Lower lobe of right lung (tissue), 2 donors: ENCODE data around the gene MUC4. TPM values are rescaled to one million over a fixed set of nuclear protein-coding genes. Genes with fewer than 3 reads are reported as not detected.

Experiments
- ATAC-seq, 2 donors: fragments of 200-7000 bp; cut with Tn5 transposase; one replicate each; pipeline ENCODE4 v1.9.1; 2020 to 2022; ENCODE audit warnings: mild to moderate bottlenecking in 2 of 2, moderate library complexity in 2 of 2
- DNase-seq: peaks from one replicate; pipeline ENCODE4 v3.0.0-alpha.2; 2020
- H3K27ac ChIP-seq: fragments of 200-600 bp; one replicate; pipeline ENCODE4 v1.8.0; 2022
- H3K27me3 ChIP-seq: fragments of 200-600 bp; one replicate; pipeline ENCODE4 v1.8.0; 2022; ENCODE audit warnings: low read depth
- H3K36me3 ChIP-seq: fragments of 200-600 bp; one replicate; pipeline ENCODE4 v1.8.0; 2022; ENCODE audit warnings: mild to moderate bottlenecking
- H3K4me1 ChIP-seq: fragments of 200-600 bp; one replicate; pipeline ENCODE4 v1.8.0; 2022
- H3K4me3 ChIP-seq: fragments of 200-600 bp; one replicate; pipeline ENCODE4 v1.8.0; 2022; ENCODE audit warnings: mild to moderate bottlenecking
- H3K9me3 ChIP-seq: fragments of 200-600 bp; one replicate; pipeline ENCODE4 v1.8.0; 2022
- intact Hi-C: fragments of 100-400 bp; cut with DNase I; formaldehyde crosslinking; loops from one replicate; pipeline ENCODE4 v1.11.0; 2022
- total RNA-seq: library from RNA; stranded (reverse); fragmentation: NEBNext Ultra II Directional; extraction: Animal tissue kit (Norgen Biotek cat#: 25700); gene quantifications from one replicate; pipeline ENCODE4 v1.2.1, GENCODE V29; 2021
- TF ChIP-seq, protein P1 (sequence below): fragments of 200-600 bp; IDR thresholded peaks from one replicate; pipeline ENCODE4 v1.8.0; 2022; ENCODE audit warnings: antibody characterized with exemption, mild to moderate bottlenecking
- donor health status: DM: no; HTN: yes; CAD: no; lungs with severe emphysema.

Gene MUC4
- total RNA-seq, 1 donor from 2014 or later: 7.9 TPM

- TF ChIP-seq, protein P1, sequence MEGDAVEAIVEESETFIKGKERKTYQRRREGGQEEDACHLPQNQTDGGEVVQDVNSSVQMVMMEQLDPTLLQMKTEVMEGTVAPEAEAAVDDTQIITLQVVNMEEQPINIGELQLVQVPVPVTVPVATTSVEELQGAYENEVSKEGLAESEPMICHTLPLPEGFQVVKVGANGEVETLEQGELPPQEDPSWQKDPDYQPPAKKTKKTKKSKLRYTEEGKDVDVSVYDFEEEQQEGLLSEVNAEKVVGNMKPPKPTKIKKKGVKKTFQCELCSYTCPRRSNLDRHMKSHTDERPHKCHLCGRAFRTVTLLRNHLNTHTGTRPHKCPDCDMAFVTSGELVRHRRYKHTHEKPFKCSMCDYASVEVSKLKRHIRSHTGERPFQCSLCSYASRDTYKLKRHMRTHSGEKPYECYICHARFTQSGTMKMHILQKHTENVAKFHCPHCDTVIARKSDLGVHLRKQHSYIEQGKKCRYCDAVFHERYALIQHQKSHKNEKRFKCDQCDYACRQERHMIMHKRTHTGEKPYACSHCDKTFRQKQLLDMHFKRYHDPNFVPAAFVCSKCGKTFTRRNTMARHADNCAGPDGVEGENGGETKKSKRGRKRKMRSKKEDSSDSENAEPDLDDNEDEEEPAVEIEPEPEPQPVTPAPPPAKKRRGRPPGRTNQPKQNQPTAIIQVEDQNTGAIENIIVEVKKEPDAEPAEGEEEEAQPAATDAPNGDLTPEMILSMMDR: no peak
- intact Hi-C loops: no loop called here
- Histone ChIP-seq H3K4me3 (no peak overlapping the region), H3K4me1 (no peaks in the 10 kb centered on the region), H3K9me3 (no peaks in the 10 kb centered on the region), H3K36me3 (no peaks in the 10 kb centered on the region), H3K27ac (no peak overlapping the region), H3K27me3 (peaks cover 30% of the 10 kb centered on the region)
- ATAC-seq (no peak), DNase-seq (no peak)
Observed at GRCh38 chr3:195766671-195767070, 45.1 kb downstream of the MUC4 start.

- TF ChIP-seq, protein P1: no peak
- ATAC-seq (no peak), DNase-seq (peak; percentile 34)
- Histone ChIP-seq H3K36me3 (no peaks in the 10 kb centered on the region), H3K4me1 (no peaks in the 10 kb centered on the region), H3K9me3 (no peaks in the 10 kb centered on the region), H3K27ac (no peak overlapping the region), H3K27me3 (peaks cover 42% of the 10 kb centered on the region), H3K4me3 (no peak overlapping the region)
- intact Hi-C loops: no loop called here
Observed at GRCh38 chr3:195764961-195765706, 46.6 kb downstream of the MUC4 start.

GRCh38 chr3:195763843-195764825, 47.6 kb downstream of the MUC4 start:
- Histone ChIP-seq H3K36me3 (no peaks in the 10 kb centered on the region), H3K27ac (no peak overlapping the region), H3K4me1 (no peaks in the 10 kb centered on the region), H3K9me3 (no peaks in the 10 kb centered on the region), H3K4me3 (no peak overlapping the region), H3K27me3 (peaks cover 47% of the 10 kb centered on the region)
- TF ChIP-seq, protein P1: no peak
- DNase-seq: peak; percentile 36
- intact Hi-C loops: no loop called here
- ATAC-seq: no peak

DNA sequence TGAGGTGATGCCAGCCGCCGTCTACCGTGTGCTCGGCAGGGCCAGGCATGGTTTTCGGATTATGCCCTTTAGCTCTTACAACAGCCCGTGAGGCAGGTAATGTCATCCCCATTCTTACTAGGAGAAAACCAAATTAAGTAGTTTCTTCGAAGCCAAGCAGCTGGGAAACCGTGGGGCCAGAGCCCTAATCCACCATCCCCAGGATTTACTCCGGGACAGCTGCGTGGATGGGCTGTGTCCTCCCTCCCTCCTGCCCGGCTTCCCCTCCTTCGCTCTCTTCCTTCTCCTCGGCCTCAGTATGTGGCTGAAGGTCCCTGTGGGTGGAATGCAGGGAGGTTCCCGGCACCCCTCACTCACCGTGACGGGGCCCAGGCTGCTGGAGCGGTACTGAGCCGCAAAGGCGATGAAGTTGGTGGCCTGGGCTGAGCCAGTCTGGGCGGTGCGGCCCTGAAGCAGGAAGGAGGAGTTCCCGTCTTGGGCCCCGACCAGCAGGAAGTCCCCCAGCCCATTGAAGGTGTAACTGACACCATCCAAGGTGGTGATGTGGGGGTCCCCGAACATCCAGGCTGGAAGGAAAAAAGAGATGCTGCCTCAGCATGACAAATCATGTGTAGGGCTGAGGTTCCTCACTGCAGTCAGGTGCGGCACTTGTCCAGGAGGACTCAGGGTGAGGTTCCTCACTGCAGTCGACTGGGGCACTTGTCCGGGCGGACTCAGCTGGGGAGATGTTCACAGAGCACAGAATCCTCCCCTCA, 48.5 kb downstream of the MUC4 start:
- TF ChIP-seq, protein P1: no peak
- Histone ChIP-seq H3K27me3 (peaks cover 54% of the 10 kb centered on the region), H3K27ac (no peak overlapping the region), H3K9me3 (no peaks in the 10 kb centered on the region), H3K4me3 (no peak overlapping the region), H3K4me1 (no peaks in the 10 kb centered on the region), H3K36me3 (no peaks in the 10 kb centered on the region)
- DNase-seq (peak; percentile 31), ATAC-seq (peak in 1 of 2 donors; percentile 10)
- intact Hi-C loops: no loop called here

DNA sequence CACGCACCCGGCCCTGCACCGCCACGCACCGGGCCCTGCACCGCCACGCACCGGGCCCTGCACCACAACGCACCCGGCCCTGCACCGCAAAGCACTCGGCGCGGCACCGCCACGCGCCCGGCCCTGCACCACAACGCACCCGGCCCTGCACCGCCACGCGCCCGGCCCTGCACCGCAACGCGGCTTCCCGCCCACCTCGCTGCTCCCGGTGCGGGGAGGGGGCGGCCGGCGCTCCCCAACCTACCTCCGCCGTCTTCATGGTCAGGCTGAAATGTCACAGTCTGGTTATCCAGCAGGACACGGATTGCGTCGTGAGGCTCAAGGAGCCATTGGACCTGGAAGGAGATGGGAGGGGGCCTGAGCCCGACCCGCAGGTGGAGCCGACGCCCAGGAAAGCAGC, 49.1 kb downstream of the MUC4 start:
- Histone ChIP-seq H3K4me3 (no peak overlapping the region), H3K9me3 (no peaks in the 10 kb centered on the region), H3K36me3 (no peaks in the 10 kb centered on the region), H3K4me1 (peaks cover under 1% of the 10 kb centered on the region), H3K27ac (no peak overlapping the region), H3K27me3 (peaks cover 60% of the 10 kb centered on the region)
- peak; percentile 31 for DNase-seq
- TF ChIP-seq, protein P1: no peak
- intact Hi-C loops: no loop called here
- no peak for ATAC-seq
